IPS-18c (cell line): Measurements from ENCODE around the gene TXN2.
A peak's percentile ranks its signal among the peaks of the same experiment; 100 is the strongest.
"Not testable (repeated sequence)": the region's sequence is repeated elsewhere in the genome, so short reads cannot be mapped to it uniquely, and the experiment has no call there.

Experiments used
- H3K4me3 ChIP-seq: 2 replicates; pipeline ENCODE4 v1.7.0; 2013; ENCODE audit warnings: low read depth, mild to moderate bottlenecking, low read length, moderate library complexity; ENCODE audit not compliant: insufficient read depth
- H3K9me3 ChIP-seq: one replicate; pipeline ENCODE4 v1.6.1; 2013; ENCODE audit warnings: mild to moderate bottlenecking, low read length, moderate library complexity; ENCODE audit not compliant: control insufficient read depth, insufficient read depth

The TXN2 gene, protein sequence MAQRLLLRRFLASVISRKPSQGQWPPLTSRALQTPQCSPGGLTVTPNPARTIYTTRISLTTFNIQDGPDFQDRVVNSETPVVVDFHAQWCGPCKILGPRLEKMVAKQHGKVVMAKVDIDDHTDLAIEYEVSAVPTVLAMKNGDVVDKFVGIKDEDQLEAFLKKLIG

DNA sequence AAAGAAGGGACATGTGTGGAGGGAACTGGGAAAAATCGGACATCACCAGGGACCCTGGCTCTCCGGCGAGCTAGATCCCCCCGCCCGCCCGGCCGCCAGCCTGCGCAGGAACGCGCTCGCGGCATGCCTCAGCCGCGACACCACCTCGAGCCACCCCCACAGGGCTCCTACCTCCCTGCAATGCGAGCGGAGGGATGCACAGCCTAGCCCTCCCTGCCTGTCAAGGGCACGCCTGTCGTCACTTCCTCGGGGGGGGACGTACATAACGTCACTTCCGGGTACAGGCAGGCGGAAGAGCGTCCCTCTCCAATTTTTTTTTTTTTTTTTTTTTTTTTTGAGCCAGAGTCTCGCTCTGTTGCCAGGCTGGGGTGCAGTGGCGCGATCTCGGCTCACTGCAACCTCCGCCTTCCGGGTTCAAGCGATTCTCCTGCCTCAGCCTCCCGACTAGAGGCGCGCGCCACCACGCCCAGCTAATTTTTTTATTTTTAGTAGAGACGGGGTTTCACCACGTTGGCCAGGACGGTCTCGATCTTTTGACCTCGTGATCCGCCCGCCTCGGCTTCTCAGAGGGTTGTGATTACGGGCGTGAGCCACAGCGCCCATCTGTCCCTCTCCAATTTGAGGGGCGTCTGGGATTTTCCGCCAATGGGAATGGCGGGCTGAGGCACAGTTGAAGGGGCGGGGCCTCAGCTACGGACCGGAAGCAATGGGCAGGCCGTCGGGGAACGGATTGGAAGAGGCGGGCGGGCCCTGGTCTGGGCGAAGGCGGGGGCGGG is at the start of gene TXN2:
Gene TXN2, minus strand, starts transcription at position 248 of the 776 bp plus-strand sequence. CDS start 803 bp downstream, outside the sequence.
- Histone ChIP-seq H3K4me3 (peak within 1 kb of the TSS; percentile 74), H3K9me3 (no peaks in the 10 kb centered on the region)

DNA sequence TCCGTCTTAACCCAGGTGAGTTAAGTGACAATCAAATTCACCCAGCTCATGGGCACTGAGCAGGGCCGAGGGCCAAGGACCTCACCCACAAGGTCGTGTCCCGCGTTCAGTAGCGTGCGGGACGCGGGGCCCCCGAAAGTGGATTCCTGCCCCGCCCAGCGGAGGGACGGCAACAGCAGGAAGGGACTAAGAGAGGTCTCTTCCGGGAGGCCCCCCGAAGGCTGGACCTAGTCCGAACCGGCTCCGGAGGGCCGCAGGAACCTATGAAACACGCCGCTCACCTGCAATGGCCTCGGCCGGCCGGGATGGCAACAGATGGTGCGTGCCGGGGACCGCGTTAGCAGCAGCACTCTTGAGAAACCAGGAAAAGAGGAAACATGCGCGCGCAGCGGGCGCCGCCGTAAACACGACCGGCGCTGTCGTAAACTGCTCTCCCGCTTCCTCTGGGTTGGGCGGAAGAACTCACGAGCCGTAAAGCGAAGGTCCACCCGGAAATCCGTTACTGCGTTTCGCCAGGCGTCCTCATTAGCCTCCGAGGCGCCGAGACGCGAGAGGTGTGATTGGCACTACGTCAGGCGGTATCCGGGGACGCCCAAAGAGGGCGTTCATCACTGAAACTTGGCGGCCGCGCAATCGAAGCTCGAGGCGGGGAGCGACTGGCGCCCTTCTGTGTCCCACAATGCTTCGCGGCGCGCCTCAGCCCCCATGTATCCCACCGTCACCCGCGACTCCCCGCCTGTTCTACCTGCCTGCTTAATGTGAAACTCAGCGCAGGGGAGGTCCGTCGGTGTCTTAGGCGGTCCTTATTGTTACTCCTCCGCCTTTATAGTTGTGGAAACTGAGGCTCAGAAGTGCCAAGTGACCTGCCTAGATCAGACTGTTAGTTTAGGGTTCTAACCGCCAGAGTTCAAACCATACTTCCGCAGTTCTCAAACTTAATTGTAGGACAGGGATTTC is 47.6 kb upstream of the TXN2 start, which contains the start of gene EIF3D:
Gene EIF3D, minus strand, starts transcription at position 372 of the 957 bp plus-strand sequence. CDS start 3,045 bp downstream, outside the sequence.
- Histone ChIP-seq H3K4me3 (peak within 1 kb of the TSS; percentile 98), H3K9me3 (no peaks in the 10 kb centered on the region)

DNA sequence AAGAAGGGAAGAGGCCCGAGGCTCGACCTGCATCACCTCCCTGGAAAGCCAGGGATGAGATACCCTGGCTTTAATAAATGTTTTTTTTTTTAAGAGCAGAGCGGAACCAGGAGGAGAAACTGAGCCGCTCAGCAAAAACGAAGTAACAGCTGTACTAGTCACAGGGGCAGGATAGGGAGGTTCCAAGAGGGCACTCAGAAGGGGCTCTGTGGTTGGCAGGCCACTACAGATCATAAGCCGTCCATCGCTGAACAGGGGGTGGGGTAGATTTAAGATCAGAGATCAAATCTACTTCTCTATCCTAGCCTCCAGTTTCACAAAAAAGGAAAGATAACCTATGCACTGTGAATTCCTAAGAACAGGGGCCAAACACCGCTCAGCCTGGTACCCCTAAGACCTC is 46.9 kb upstream of the TXN2 start:
- Histone ChIP-seq H3K9me3 (no peaks in the 10 kb centered on the region), H3K4me3 (peak overlapping the region; percentile 98)

DNA sequence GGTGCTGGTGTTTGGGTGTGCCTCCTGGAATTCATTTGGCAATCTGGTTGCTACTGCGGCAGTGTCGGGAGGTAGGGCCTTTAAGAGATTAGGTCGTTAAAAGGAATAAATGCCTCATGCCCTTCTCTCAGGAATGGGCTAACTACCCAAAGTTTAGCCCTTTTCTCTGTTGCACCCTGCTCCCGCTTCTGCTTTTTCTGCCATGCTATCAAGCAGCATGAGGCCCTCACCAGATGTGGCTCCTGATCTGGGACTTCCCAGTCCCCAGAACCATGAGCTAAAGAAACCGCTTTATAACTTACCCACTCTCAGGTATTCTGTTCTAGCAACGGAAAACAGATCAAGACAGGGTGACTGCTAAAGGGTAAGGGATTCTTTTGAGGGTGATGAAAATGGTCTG is 41.2 kb upstream of the TXN2 start:
- H3K9me3 ChIP-seq: no peaks in the 10 kb centered on the region
- no peak overlapping the region for H3K4me3 ChIP-seq

DNA sequence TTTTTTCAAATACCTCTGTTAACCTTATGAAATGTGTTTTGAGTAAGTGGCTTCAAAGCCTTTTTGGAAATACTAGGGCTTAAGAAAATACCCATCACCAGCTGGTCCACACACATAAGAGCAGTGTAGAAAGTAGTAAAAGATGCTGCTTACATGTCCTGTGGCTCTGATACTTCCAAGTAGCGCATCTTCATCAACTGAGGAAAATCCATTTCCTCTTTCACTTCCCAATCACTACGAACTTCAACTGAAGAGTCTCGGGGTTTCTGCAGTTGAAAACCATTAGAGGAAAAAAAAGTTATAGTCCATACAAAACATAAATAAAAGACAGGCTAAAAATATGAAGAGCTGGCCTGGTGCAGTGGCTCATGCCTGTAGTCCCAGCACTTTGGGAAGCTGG is 39.0 kb upstream of the TXN2 start:
- Histone ChIP-seq H3K4me3 (no peak overlapping the region), H3K9me3 (no peaks in the 10 kb centered on the region)

DNA sequence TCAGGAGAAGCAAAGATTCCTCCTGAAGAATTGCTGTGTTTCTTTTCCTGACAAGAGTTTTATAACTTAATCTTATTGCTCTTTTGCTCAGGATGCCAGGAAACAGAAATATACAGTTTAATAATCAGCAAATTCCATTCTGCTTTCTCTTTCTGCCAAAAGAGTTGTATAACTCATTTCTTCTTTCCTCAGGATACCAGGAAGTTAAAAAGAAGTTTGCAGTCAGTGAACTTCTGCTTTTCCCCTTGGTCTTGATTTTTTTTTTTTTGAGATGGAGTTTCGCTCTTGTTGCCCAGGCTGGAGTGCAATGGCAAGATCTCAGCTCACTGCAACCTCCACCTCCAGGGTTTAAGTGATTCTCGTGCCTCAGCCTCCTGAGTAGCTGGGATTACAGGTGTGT is 38.5 kb upstream of the TXN2 start:
- not testable (repeated sequence) for H3K9me3 ChIP-seq, H3K4me3 ChIP-seq

DNA sequence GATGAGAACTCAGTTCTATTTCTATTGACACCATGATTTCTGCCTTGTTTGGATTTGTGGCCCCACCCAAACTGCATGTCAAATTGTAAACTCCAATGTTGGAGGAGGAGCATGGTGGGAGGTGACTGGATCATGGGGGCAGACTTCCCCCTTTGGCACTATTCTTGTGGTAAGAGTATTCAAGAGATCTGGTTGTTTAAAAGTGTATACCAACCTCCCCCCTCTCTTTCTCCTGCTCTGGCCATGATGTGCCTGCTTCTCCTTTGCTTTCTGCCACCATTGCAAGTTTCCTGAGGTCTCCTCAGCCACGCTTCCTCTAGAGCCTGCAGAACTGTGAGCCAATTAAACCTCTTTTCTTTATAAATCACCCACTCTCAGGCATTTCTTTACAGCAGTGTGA is 33.3 kb upstream of the TXN2 start:
- Histone ChIP-seq H3K4me3 (no peak overlapping the region), H3K9me3 (no peaks in the 10 kb centered on the region)

DNA sequence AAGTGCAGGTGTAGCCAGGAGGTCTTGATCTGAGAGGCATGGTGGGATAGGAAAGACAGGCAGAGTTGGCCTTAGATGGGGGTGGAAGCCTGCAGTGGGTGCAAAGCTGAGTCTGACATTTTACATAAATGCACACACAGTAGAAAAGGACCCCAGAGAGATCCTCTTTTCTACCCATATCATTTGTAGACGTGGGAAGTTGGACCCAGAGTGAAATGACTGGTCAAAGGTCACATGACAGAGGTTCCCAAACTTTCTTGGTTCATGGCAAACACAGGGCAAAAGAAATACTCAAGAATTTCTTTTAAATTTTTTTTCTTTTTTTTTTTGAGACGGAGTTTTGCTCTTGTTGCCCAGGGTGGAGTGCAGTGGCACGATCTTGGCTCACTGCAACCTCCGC is 31.6 kb upstream of the TXN2 start:
- Histone ChIP-seq H3K4me3 (no peak overlapping the region), H3K9me3 (no peaks in the 10 kb centered on the region)

DNA sequence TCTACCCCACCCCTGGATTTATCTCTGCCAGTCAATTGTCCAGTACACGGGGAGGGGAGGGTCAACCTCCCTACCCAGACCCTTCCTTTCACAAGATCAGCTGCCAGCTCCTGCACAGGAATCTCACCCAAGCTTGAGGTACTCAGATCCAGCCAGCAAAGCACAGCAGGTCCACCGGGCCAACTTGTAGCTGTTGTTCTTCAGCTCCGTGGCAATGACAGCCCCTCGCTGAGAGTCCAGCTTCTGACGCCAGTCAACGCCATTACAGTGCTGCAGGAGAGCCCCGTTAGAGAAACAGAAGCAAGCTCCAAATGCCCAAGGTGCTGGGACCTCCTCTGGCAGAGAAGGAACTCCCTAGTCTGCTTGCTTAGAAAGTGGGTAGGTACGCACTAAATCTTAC is 30.9 kb upstream of the TXN2 start:
- Histone ChIP-seq H3K4me3 (no peak overlapping the region), H3K9me3 (peaks cover 3% of the 10 kb centered on the region)

DNA sequence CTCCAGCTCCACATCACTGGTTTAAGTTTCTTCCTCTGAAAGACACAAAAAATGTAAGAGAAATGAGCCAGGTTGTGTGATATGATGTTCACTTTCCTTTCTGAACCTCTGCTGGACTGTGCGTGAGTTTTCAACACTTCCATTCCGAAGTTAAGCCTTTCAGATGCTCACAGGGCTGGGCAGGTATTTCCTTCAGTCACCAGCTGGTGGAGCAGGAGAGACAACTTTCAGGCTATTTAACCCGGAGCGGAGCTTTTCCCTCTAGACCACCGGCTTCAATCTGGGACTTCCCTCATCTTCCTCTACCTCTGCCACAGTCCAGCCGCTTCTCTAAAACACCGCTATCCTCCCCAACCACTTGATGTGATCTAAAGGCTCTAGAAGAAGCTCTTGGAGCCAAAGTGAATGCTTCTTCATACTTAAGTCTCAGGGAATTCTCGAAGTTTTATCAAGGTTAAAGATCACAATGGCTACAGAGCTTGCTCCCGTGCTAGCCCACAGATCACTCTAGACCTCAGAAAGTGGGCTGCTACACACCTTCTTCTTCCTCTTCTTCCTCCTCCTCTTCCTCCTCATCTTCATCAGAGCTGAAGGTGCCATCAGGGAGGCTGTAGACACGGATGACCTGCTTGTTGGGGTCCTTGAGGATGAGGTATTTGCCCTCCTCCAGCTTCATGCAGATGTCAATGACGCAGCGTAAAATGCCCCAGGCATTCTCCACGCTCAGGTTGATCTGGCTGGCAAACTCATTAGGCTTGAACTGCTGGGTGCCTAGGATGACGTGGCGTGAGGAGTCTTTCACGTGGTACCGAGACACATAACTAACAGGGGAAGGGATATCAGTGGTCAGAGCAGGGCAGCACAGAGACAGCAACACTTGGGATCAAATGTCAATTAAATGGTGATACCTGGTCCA is 29.8 kb upstream of the TXN2 start:
- H3K4me3 ChIP-seq: no peak overlapping the region
- H3K9me3 ChIP-seq: peaks cover 4% of the 10 kb centered on the region

DNA sequence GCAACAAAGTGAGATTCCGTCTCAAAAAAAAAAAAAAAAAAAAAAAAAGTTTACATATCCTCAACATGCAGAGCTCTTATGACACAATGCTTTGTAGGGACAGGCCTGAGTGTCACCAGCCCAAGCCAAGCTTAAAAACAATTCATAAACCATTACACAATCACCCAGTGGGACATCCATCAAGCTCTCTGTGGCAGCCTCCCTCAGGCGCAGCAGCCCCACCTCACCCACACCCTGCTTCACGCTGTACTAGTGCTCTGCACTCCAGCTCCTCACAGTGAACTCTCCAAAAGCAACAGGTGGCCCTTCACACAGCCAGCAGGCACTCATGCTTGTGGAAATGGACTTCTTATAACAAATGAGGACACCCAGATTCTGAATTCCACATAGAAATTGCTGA is 28.9 kb upstream of the TXN2 start:
- Histone ChIP-seq H3K9me3 (peaks cover 4% of the 10 kb centered on the region), H3K4me3 (no peak overlapping the region)

DNA sequence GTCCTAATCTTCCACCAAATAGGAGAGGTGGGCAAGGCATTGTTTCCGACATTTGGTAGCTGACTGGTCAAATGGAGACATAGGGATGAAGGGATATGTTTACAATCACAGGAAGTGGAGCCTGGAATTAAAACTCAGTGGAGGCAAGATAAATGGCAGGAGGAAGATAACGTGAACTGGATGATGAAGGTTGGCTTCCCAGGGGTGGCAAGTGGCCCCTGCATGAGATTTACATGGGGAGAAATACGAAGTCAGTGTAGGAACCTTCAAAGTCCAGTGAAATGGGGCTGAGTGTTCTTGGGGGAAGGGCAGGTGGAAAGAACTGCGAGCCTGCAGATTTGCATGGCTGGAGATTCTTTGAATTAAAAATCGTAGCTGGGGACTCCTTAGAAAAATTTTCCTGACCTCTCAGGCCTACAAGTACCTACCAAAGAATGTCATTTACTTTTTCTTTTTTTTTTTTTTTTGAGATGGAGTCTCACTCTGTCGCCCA is 26.1 kb upstream of the TXN2 start:
- Histone ChIP-seq H3K9me3 (peaks cover 4% of the 10 kb centered on the region), H3K4me3 (peak overlapping the region; percentile 58)

DNA sequence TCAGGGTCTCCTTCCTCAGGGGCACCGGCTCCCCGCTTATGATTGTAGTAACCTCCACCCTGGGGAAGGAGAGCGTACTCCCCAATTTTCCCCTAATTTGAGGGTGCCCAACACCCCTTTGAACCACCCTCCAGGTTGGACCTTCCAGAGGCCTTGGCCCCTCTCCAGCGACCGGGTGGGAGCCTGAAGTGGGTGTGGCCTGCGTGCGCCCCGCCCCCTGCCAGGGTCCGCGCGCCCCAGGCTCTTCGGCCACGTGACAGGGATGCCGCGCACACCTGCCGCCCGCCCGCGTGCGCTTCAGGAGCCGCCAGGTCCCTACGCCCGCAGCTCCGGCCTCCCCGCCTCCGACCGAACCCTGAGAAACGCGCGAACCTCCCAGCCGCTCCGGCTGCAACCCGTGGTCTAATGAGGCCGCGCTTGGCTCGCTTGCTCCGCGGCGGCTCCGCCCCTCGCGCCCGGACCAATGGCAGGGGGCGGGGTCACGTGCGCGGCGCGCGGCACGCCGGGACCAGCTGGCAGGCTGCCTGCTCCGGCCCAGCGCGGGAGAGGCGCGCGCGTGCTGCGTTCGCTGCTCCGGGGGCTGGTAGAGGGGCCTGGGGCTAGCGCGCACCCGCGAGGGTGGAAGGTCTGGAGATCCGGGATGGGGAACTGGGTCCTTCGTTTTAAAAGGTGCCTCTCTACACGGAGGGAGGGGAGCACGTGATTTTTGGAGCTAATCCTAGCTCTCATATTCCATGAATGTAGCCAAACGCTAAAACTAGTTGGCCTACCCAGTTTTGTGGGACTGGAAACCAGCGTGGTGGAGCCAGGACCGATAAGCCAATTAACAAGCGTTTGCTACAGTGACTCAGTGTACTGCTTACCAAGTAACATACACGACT is 25.4 kb upstream of the TXN2 start, which contains the start of gene FOXRED2:
Gene FOXRED2, minus strand, starts transcription at position 404 of the 881 bp plus-strand sequence. CDS start 618 bp downstream, outside the sequence.
- peaks cover 4% of the 10 kb centered on the region for H3K9me3 ChIP-seq
- peak within 1 kb of the TSS; percentile 58 for H3K4me3 ChIP-seq

DNA sequence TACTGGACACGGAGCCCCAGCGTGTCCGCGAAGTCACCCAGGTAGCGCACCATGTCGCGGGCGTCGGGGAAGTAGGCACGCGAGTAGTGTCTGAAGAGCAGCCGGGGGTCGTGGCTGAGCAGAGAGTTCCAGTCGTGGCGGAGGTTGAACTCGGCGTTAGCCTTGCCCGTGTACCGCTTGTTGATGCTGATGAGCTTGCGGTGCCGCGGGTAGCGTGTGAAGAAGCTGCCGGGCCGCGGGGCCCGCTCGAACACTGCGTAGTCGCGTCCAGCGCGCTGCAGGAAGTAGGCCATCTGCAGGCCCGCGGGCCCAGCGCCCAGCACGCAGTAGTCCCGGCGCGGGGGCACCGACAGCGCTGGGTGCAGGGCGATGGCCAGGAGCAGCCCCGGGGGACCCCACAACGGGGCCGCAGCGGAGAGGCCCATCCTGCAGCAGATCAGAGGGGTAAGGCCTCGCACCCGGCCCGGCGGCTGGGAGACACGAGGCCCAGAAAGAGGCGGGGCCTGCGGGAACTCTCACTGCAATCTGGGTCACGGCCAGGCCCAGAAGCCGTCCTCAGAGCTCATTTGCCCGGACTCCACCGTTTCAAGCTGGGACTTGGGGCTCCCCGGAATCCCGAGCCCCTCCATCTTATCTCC is 24.7 kb upstream of the TXN2 start:
- H3K9me3 ChIP-seq: peaks cover 4% of the 10 kb centered on the region
- H3K4me3 ChIP-seq: peak overlapping the region; percentile 58; the same call in 1 of the 2 replicates
